ENCODE data around the gene TIPARP.

Gene TIPARP, protein sequence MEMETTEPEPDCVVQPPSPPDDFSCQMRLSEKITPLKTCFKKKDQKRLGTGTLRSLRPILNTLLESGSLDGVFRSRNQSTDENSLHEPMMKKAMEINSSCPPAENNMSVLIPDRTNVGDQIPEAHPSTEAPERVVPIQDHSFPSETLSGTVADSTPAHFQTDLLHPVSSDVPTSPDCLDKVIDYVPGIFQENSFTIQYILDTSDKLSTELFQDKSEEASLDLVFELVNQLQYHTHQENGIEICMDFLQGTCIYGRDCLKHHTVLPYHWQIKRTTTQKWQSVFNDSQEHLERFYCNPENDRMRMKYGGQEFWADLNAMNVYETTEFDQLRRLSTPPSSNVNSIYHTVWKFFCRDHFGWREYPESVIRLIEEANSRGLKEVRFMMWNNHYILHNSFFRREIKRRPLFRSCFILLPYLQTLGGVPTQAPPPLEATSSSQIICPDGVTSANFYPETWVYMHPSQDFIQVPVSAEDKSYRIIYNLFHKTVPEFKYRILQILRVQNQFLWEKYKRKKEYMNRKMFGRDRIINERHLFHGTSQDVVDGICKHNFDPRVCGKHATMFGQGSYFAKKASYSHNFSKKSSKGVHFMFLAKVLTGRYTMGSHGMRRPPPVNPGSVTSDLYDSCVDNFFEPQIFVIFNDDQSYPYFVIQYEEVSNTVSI

DNA sequence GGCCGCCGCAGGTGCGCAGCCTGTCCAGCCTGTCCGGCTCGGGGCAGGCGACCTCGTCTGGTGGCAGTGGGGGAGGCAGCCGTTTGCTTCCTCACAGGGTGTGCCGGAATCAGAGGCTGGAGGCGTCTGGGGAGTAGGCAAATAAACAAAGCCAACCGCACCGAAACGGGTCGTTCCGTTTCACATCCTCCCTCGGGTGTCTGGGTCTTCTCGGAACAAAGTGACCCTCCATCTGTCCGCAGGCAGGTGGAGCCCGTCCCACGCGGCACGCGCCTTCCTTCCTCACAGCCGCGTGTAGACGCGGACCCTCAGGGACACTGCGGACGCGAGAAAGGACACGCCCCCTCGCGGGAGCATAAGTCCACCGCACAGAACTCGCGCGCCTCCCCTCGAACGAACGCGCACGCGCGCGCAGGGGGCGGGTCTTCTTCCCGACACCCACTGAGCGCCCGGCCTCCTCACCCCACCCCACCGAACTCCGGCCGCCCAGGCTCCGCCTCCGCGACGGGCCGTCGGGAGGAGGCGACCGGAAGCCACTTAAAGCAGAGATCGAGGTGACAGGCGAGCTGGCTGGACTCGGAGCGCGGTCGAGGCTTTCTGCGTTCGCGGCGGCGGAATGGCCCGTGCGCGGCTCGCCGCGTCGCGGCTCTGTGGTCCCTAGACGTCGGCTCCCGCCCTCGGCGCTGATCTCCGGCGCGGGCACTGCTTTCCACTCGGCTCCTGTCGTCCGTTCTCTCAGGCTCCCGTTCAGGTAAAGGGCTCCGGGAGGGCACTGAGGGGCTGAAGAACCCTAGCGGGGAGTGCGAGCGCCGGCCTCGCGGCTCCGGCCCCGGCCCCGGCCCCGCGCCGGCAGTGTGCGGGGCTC, at the start of gene TIPARP:
TIPARP (plus strand) TSS at position 545 of the 865 bp plus-strand sequence. CDS start 3,108 bp downstream, outside the sequence.
- peak; percentile 97 for DNase-seq

DNA sequence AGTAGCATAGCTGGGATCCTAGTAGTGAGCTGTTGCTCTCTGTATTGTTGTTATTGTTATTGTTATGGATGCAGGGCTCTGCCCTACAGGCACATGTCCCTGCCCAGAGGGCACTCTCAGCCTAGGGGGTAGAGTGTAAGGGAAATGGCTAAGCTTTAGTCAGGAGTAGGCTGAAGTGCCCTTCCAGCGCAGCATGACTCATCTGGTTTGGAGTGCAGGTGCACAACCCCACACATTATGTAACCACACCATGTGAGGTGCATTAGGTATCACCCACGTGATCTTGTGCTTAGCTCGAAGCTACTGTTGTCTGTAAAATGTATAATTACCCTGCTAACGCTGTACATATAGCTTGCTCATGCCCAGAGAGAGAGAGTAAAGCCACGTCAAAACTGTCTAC, 48.3 kb upstream of the TIPARP start:
- peak in 1 of 2 experiments; percentile 3 for DNase-seq

DNA sequence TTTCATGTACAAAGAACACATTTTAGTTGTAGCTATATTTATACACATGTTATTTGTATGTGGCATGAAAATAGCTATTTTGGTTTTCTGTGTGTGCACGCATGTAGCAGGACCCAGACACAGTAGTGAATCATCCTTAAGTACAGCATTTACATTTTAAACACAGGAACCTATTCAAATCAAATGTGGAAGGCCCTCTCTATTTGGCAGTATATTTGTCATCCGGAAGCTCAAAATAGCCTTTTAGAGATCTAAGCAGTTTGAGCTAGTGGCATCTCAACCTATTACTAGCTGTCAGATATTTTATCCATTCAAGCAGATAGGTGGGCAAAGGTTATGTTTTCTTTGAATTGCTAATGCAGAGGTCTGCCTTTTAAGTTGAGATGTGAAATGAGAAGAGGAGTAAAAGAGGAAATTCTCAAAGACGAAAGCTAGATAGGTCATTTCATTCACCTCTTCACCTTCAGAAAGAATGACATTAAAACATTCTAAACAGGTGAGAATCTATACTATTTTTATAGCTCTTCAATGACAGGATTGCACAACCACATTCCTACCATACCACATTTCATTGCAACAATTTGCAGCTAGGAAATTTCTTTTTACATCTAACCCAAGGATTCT, 46.3 kb upstream of the TIPARP start:
- DNase-seq: no peak

DNA sequence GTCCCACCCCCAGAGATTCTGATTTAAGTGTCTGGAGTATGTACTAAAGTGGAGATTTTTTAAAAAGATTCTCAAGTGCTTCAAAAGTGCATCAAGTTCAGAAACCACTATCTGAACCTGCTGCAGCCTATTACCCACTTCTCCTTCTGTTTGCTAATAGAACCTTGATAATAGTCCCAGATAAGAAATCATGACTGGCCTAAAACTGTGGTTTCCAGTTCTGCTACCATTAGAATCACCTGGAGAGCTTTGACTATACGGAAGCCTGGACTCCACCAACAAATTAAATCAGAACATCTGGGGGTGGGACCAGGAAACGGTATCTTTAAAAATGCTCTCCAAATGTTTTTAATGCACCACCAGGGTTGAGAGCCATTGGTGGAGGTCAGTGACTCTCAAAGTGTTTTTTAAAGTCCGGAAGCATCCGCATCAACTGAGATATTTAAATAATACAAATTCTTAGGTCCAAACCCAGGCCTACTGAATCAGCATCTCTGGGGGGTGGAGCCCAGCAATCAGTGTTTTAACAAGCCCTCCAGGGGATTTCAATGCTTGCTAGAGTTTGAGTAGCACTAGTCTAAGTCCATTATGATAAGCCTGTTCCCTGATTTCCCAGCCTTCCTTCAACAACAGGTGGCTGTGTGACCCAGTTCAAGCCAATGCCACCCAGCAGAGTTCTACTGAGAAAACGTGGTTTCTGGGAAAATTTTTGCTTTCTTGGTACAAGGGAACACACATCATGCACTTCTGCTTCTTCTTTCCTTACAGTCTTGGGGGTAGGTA, 45.4 kb upstream of the TIPARP start:
- no peak for DNase-seq

DNA sequence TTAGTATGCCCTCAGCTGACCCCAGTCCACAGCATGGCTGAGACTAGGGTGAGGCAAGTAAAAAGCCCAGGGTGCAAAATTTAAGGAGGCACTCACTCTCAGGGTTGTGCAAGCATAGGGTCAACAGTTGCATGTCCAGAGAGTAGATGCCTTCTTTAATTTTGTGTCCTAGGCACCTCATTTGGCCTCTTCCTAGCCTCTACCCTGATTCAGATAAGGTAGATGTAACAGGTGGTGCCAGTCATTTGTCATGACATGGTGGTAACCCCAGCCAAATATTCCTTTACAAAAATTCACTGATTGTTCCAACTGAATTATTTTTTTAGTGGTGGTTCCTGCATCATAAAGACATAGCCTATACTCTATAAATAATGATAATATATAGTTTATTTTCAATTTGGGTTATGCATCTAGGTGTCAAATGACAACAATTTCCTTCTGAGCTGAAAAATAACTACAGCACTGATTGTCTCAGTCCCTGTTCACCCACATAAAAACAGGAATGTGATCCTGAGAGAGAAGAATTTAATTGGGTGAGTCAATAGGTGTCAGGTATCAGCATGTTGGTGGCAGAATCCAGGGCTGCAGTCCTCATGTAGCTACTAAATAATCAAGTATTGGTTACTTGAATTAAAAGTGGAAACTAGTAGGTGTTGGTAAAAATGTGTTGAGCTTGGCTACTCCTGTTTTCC, 44.2 kb upstream of the TIPARP start:
- DNase-seq: no peak

DNA sequence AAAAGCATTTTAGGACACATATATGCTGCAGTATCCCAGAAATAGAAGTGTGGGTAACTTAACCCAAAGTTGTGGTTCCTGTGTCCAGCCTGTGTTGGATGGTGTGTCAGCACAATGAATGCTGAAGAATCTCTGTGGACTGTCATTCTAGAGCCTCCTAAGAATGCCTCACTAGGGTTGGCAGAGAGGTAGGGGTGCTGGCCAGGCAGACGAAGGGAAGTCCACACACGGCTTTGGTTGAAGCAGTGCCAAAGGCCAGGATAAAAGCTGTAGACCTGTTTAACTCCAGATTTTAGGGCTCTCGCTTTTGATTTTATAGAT, 43.7 kb upstream of the TIPARP start:
- no peak for DNase-seq

DNA sequence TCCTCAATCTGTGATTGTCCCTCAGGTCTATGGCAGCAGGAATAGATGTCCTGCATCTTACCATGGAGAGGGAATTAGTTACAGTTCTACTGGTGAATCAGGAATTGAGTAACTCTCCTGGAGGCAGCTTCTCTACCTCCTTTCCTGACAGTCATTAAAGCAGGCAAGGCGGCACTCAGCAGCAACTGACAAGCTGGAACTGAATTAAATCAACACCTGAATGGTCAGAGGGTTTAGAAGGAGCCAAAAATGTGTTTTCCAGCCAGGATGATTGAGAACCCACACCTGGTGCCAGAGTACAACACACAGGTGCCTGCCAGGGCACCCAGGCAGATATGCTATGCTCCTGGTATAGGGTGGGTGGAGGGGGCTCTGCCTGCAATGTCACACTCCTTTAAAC, 43.1 kb upstream of the TIPARP start:
- DNase-seq: no peak

DNA sequence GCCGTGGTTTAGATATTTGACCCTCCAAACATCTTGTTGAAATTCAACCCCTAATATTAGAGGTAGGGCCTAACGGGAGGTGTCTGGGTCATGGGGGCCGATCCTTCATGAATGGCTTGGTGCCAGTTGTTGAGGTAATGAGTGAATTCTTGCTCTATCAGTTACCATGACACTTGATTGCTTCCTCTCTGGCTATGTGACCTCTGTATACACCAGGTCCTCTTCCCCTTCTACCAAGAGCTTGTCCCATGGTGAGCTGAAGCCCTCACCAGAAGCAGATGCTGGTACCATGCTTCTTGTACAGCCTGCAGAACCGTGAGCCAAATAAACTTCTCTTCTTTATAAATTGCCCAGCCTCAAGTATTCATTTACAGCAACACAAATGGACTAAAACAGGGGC, 41.8 kb upstream of the TIPARP start:
- DNase-seq: no peak

DNA sequence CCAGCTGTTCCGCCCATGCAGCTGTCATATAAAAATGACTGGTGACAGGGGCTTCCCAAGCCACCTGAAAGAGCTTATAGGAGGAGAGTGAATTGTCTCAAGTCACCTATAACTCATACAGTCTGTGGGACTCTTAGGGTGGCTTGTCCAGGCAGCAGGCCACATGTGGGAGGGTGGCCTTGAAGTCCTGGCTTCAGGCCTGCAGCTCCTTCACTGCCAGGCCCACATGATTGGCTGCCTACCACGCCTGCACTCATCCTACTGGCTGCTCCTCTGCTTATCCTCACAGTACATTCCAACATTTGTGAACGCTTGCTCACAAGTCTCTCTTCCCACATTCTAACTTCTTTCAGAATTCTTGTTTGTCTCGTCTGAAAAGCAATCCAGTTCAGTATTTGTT, 41.1 kb upstream of the TIPARP start:
- DNase-seq: no peak

DNA sequence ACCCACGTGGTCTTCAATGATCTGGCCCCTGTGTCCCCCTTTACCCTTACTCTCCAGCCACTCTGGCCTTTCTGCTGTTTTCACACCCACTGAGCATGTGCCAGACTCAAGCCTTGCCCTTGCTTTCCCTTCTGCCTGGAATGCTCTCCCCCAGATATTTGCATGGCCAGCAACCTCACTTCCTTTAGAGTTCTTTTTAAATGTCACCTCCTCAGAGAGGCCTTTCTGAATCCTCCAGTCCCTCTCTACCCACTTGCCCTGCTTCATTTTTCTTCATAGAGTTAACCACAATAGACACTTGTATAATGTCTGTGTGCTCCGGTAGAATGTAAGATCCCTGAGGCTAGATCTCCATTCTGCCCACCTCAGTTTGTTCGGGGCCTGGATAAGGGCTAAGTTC, 39.4 kb upstream of the TIPARP start:
- DNase-seq: no peak

DNA sequence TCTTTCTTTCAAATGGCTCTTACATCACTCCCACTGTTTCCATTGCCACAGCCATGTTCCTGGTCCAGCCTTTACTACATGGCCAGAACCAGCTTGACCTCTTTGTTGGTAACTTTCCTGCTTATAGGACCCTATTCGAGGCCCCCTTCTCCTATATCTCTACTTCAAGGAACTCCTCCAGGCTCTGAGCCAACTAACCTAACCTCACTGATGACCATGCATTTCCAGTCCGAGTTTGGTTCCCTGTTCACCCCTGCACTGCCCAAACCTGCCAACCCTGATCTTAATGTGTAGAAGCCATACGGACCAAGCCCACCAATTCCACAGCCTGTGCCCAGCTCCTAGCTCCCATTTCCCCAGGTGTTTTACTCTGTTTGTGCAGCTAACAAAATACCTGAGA, 38.4 kb upstream of the TIPARP start:
- DNase-seq: no peak

DNA sequence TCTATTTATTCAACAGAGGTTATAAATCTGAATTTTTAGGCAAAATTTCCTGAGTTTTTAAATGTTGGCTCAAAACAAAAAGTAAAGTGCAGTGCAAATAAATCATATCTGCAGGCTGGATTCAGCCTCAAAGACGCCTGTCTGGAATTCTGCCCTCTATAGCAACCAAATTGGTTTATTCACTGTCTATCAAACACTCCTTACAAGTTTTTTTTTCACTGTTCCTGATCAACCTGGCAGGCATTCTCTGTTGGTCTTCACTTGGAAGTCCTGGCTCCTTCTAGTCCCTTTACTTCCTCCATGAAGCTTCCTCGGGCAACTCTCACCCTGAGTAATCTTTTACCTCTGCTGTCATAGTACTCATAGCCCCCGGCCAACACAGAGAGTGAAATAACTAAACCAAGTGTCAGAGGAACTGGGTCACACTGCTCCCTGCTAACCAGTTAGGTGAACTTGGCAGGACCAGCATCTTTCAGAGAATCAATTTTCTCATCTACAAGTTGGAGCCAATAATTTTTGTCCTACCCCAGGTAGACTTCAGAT, 36.8 kb upstream of the TIPARP start:
- DNase-seq: no peak

DNA sequence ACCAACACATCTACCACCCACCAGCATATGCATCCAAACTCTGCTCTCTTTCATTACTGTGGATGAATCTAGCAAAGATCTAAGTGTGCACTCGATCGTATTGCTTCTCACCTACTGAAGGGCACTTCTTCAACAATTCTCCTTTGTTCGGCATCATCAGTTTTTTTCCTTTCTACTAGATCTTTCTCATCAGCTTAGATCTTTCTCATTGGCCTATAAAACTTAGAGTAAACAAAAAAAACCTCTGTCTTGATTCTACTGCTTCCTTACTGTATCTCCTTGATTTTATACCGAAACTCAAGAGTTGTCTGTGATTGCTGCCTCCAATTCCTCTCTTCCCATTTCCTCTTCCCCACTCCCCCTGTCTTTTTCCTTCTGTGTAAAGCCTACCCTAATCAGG, 36.1 kb upstream of the TIPARP start:
- DNase-seq: no peak

DNA sequence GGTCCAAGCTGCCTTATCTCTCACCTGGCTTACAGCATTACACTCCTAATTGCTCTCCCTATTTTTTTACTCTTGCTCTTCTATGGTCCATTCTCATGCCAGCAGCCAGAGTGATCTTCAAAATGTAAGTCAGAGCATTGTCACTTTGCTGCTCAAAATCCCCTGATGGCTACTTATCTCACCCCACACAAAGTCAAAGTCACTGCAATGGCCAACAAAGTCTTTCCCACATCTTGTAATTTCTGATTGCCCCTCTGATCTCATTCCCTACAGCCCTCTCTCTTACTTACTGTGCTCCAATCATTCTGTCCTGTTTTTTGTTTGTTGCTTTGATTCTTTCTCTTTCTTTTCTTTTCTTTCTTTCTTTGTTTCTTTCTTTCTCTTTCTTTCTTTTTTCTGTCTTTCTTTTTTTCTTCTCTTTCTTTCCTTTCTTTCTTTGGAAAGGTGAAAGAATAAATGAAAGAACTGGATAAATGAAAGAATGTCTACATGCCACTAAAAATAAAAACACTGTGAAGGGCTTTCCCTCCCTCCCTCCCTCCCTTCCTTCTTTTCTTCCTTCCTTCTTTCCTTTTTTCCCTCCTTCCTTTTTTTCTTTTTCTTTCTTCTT, 34.9 kb upstream of the TIPARP start:
- no peak for DNase-seq

DNA sequence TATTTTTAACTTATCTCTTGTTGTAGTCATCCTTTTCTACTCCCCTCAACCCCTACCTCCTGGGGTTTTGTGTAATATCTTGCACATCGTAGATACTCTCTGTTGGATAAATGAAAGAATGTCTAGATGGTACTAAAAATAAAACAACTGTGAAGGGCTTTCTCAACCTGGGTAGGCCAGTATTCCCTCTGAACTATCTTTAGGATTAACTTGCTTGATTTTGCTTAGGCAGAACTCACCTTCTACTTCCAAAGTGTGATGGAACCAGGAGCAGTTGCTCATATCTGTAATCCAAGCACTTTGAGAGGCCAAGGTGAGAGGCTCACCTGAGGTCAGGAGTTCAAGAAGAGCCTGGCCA, 32.8 kb upstream of the TIPARP start:
- no peak for DNase-seq

DNA sequence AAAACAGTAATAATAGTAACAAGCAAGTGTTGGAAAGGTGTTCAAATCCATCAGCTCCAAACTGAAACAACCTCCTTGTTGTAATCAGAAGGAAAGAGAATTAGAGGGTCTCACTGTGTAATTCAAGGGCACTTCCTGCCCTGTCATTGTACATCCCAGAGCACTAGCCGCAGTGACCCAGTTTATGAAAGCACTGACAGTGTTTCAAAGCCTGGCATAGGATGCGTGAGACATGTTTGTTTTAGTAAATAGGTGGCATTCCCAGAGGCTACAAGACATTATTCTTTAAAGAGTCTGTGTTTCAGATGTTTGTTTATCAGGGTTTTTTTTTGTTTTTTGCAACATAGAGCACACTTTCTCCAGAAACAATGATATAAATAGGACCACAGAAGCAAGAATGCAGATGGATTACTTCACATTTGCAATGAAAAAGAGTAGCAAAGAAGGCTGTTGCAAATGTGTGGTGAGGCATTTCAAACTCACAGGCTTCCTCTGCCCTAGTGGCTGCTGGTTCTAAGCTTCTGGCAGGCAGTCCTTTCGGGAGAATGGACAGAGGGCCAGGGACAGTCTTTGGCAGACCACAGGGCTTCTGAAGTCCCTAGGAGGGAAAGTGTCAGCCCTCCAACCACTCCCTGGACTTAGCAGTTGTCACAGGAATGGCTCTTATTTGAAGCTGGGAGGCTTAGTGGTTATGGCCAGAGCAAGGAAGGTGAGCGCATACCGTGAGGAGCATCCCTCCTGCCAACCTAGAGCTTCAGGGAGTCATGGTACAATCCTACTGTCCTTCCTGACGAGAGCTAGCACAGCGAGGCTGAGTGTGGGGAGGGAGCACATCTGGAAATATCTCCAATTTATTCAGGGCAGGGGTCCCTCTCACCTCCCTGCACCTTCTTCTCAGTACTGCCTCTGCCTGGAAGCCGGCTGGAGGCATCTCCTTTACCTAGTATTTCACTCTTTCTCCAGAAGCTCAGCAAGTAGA, 31.4 kb upstream of the TIPARP start:
- no peak for DNase-seq

DNA sequence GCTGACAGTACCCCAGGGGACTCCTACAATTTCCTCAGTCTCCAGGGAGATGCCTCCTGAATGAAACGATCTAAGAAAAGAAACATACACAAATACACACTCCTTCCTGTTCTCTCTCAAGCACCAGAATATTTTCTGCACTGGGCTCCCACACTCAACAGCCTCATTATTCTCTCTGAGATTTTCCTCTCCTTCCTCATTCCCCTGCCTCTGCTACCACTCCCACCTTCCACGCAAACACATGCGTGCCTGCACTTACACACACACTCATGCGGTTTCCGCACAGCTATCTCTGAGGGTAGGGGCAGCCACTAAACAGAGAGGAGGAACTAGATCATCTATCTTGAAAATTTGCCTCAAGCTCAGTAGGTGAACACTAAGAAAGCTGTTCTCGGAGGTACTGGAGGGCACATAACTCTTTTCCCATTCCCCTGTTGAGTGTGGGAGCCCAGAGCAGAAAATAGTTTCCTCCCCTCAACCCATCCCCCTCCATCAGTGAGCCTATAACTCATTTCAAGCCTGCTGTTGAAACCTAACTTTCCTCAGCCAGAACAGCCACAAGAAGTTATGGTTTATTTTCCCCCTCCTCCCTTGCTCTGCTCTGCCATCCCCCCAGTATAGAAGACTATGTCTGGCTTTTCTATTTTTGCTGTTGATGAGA, 30.5 kb upstream of the TIPARP start:
- DNase-seq: peak; percentile 7 to 11

DNA sequence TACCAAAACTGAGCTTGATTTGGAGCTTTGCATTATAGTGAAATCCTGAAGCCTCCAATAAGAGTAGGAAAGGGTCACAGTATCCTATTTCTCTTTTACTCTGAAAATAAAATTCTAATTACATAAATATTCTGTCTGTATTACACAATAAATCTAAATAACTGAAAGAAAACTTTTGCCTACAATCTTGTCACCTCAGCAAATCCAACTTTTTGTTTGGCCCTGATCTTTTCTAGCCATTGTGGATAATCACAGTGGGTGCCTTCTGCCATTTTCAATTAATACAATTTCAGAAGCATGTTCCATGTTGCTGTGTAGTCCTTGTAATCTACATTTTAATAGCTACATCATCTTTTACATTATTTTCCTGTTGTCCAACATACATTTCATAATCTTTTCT, 29.4 kb upstream of the TIPARP start:
- DNase-seq: no peak

DNA sequence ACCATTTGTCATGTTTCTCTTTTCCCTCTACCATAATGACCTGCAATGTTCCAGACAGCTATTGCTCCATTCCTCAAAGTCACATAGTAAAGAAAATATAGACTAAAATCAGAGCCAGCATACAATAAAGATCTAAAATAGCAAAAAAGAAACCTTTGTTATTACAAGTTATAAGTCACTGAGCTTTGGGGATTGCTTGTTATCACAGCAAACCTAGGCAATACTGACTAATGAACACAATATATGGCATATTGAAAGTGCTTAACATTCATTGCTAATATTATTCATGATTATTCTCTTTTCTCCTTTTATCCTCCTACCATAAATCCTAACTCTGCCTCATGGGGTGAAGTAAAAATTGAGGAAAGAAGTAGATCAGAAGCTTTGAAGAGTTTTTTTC, 27.4 kb upstream of the TIPARP start:
- DNase-seq: no peak
